Thymus (tissue), 11 donors: ENCODE data around the gene PROCR. TPM values are rescaled to one million over a fixed set of nuclear protein-coding genes. Genes with fewer than 3 reads are reported as not detected.
"Not testable (repeated sequence)": the region's sequence is repeated elsewhere in the genome, so short reads cannot be mapped to it uniquely, and the experiment has no call there.

ENCODE experiments used
- DNase-seq, 9 donors: peaks; one replicate each; pipeline ENCODE4 v3.0.0-alpha.2; 2013; ENCODE audit warnings: low spot score in 9 of 9, low read depth in 6 of 9, missing footprints in 1 of 9
- H3K27ac ChIP-seq, 2 donors: one replicate each; pipeline ENCODE4 v1.5.1; 2013; ENCODE audit warnings: control low read depth in 1 of 2, low read depth in 1 of 2, low read length in 1 of 2, mild to moderate bottlenecking in 1 of 2, moderate library complexity in 1 of 2
- H3K27me3 ChIP-seq, 2 donors: one replicate each; pipeline ENCODE4 v1.5.1; 2013; ENCODE audit warnings: low read length in 1 of 2; ENCODE audit not compliant: control insufficient read depth in 2 of 2, insufficient read depth in 1 of 2
- H3K36me3 ChIP-seq, 2 donors: one replicate each; pipeline ENCODE4 v1.5.1; 2013; ENCODE audit warnings: low read length in 1 of 2, mild to moderate bottlenecking in 1 of 2, moderate library complexity in 1 of 2; ENCODE audit not compliant: control insufficient read depth in 2 of 2, insufficient read depth in 2 of 2
- H3K4me1 ChIP-seq, 2 donors: one replicate each; pipeline ENCODE4 v1.5.1; 2013; ENCODE audit warnings: low read length in 2 of 2; ENCODE audit not compliant: control insufficient read depth in 2 of 2, insufficient read depth in 2 of 2
- H3K4me3 ChIP-seq, 2 donors: one replicate each; pipeline ENCODE4 v1.5.1; 2013; ENCODE audit warnings: low read length in 2 of 2, control low read depth in 1 of 2, mild to moderate bottlenecking in 1 of 2
- H3K9me3 ChIP-seq, 2 donors: one replicate each; pipeline ENCODE4 v1.5.1; 2013; ENCODE audit warnings: low read length in 1 of 2, mild to moderate bottlenecking in 1 of 2; ENCODE audit not compliant: control insufficient read depth in 2 of 2, insufficient read depth in 1 of 2
- WGBS: extraction: QIAGEN DNeasy Blood & Tissue Kit; methylation state at CpG from one replicate; pipeline ENCODE4 v1.1.7; 2013; 5-methylcytosine and 5-hydroxymethylcytosine counted together
- polyA plus RNA-seq: library from polyadenylated mRNA; stranded (reverse); fragments of 200-250 nt; gene quantifications from one replicate; pipeline ENCODE4 v1.2.3, GENCODE V29; 2013
- total RNA-seq: library from RNA; stranded (reverse); fragments of 120-200 nt; gene quantifications from one replicate; pipeline ENCODE4 v1.2.4, GENCODE V29; 2013
- donor health status: healthy.

PROCR gene
- total and polyA plus RNA-seq, 2 donors, result 4.6 to 7.8 TPM

- no peaks in the 10 kb centered on the region for H3K27me3 ChIP-seq
- H3K4me1 ChIP-seq, result no peaks in the 10 kb centered on the region
- H3K27ac ChIP-seq, result no peak overlapping the region
- H3K4me3 ChIP-seq, result no peak overlapping the region
- H3K36me3 ChIP-seq, result no peaks in the 10 kb centered on the region
- no peak for DNase-seq
- peaks cover 0 to 11% of the 10 kb centered on the region in 2 donors for H3K9me3 ChIP-seq
Measured at GRCh38 chr20:35199740-35200139, 27.9 kb downstream of the PROCR start.

DNA sequence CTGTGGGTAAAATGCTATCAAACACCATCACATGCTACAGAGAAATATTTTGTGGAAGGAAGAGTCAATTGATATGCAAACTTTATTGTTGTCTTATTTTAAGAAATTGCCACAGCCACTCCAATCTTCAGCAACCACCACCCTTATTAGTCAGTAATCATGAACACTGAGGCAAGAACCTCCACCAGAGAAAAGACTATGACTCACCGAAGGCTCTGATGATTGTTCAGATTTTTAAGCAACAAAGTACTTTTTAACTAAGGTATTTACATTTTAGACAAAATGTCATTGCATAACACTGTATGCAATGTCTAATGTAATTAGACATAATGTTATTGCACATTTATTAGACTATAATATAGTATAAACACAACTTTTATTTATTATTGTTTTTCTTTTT lies 28.4 kb downstream of the PROCR start:
- H3K27ac ChIP-seq, result no peak overlapping the region
- DNase-seq, result no peak
- no peaks in the 10 kb centered on the region for H3K27me3 ChIP-seq
- peaks cover 0 to 11% of the 10 kb centered on the region in 2 donors for H3K9me3 ChIP-seq
- 97% methylated on average over 1 of the region's 1 CpG for WGBS
- no peaks in the 10 kb centered on the region for H3K4me1 ChIP-seq
- H3K4me3 ChIP-seq, result no peak overlapping the region
- H3K36me3 ChIP-seq, result no peaks in the 10 kb centered on the region

DNA sequence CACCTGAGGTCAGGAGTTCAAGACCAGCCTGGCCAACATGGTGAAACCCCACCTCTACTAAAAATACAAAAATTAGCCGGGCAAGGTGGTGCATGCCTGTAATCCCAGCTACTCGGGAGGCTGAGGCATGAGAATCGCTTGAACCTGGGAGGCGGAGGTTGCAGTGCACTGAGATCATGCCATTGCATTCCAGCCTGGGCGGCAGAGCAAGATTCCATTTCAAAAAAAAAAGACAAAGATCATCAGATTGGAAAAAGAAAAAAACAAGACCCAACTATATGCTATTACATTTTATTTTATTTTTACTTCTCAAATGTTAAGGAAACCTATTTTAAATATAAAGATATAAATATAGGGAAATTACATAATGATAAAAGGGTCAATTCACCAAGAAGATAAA lies 29.6 kb downstream of the PROCR start:
- not testable (repeated sequence) for DNase-seq, H3K4me1 ChIP-seq, H3K36me3 ChIP-seq, H3K27me3 ChIP-seq, H3K9me3 ChIP-seq, H3K27ac ChIP-seq, H3K4me3 ChIP-seq
- WGBS, result 98% methylated on average over 5 of the region's 5 CpGs

DNA sequence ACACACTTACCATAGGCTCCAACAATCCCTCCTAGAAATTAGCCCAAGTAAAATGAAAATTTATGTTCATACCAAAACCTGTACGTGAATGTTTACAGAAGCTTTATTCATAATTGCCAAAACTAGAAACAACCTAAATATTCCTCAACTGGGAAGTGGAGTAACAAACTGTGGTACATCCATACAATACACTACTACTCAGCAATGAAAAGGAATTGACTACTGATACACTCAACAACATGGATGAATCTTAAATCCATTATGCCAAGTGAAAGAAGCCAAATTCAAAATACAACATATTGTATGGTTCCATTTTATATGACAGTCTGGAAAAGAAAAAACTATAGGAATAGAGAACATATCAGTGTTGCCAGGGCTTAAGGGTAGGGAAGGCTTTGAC lies 34.9 kb downstream of the PROCR start:
- DNase-seq, result no peak
- peaks cover 0 to 2% of the 10 kb centered on the region in 2 donors for H3K36me3 ChIP-seq
- no peaks in the 10 kb centered on the region for H3K27me3 ChIP-seq
- H3K4me1 ChIP-seq, result no peaks in the 10 kb centered on the region
- H3K4me3 ChIP-seq, result no peak overlapping the region
- WGBS, result 97% methylated on average over 1 of the region's 1 CpG
- H3K27ac ChIP-seq, result no peak overlapping the region
- H3K9me3 ChIP-seq, result no peaks in the 10 kb centered on the region

- no peaks in the 10 kb centered on the region for H3K9me3 ChIP-seq
- peak; percentile 33 to 81 (median 64) for DNase-seq
- no peaks in the 10 kb centered on the region for H3K27me3 ChIP-seq
- 57% methylated on average over 8 of the region's 8 CpGs for WGBS
- H3K27ac ChIP-seq, result no peak overlapping the region
- H3K4me1 ChIP-seq, result no peaks in the 10 kb centered on the region
- H3K4me3 ChIP-seq, result no peak overlapping the region
- peaks cover 0 to 2% of the 10 kb centered on the region in 2 donors for H3K36me3 ChIP-seq
Measured at GRCh38 chr20:35207950-35208611, 36.2 kb downstream of the PROCR start.

DNA sequence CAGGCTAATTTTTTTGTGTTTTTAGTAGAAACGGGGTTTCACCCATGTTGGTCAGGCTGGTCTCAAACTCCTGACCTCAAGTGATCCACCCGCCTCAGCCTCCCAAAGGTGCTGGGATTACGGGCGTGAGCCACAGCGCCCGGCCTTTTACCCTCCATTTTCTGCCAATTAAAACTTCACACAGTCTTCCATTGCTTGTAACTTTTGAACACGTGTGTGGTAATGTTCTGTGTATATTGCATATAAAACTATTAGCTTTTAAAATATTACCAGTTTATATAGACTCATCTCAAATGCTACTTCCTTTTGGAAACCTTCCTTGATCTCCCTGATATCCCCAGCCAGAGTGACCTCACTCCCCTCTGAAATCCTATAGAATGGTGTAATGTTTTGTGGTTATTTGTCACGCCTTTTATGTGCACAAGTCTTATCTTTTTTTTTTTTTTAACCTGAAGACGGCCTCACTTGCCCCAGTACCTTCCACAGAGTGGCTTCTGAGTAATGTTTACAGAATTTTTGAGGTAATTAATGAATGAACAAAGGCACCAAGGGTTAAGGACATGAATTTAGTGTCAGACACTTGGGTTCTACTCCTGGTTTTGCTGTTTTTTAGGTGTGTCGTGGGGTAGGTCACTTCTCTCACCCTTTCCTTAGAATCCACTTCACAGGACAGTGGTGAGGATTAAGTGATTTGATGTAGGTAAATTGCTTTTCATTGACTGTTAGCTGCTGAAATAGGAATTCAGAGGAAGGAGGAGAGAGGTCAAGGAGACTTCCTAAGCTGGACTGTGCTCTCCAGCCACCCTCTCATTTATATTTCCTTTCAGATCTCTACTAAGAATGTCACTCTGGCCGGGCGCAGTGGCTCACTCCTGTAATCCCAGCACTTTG lies 43.4 kb downstream of the PROCR start:
- Histone ChIP-seq H3K4me1 (no peaks in the 10 kb centered on the region), H3K9me3 (no peaks in the 10 kb centered on the region), H3K27ac (no peak overlapping the region), H3K27me3 (no peaks in the 10 kb centered on the region), H3K36me3 (no peaks in the 10 kb centered on the region), H3K4me3 (no peak overlapping the region)
- WGBS, result 93% methylated on average over 12 of the region's 12 CpGs
- no peak for DNase-seq

DNA sequence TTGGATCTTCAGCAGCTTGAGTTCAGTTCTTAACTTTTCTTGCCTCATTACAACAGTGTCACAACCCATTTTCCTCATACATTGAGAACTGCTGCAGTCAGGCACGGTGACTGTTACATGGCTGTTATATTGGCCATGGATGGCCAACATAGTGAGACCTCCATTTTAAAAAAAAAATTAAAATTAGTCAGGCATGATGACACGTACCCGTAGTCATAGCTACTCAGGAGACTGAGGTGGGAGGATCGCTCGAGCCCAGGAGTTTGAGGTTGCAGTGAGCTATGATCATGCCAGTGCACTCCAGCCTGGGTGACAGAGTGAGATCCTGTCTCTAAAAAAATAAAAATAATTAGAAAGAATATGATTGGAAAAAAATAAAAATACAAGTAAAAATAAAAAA lies 44.7 kb downstream of the PROCR start:
- DNase-seq, result no peak
- WGBS, result 96% methylated on average over 5 of the region's 5 CpGs
- H3K4me3 ChIP-seq, result no peak overlapping the region
- H3K9me3 ChIP-seq, result no peaks in the 10 kb centered on the region
- no peak overlapping the region for H3K27ac ChIP-seq
- H3K4me1 ChIP-seq, result no peaks in the 10 kb centered on the region
- H3K36me3 ChIP-seq, result no peaks in the 10 kb centered on the region
- H3K27me3 ChIP-seq, result no peaks in the 10 kb centered on the region

DNA sequence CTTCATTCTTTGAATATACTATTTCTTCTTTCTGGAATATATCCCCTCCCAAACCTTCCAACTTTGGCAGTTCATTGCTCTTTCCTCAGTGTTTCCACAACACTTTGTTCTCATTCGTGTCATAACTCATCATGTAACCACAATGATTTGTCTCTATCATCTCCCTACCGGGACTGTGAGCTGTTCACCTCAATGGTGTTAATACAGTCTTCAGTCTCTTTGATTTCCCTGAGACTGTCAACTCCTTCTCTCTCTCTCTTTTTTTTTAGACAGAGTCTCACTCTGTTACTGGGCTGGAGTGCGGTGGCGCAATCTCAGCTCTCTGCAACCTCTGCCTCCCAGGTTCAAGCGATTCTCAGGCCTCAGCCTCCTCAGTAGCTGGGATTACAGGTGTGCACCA lies 52.1 kb downstream of the PROCR start:
- H3K36me3 ChIP-seq, result no peaks in the 10 kb centered on the region
- no peak for DNase-seq
- H3K4me3 ChIP-seq, result no peak overlapping the region
- H3K9me3 ChIP-seq, result no peaks in the 10 kb centered on the region
- 94% methylated on average over 5 of the region's 5 CpGs for WGBS
- peaks cover 27 to 49% of the 10 kb centered on the region in 2 donors for H3K27me3 ChIP-seq
- no peak overlapping the region for H3K27ac ChIP-seq
- H3K4me1 ChIP-seq, result peaks cover 0 to 8% of the 10 kb centered on the region in 2 donors

GRCh38 chr20:35224536-35224935 lies 52.7 kb downstream of the PROCR start:
- Histone ChIP-seq H3K36me3 (no peaks in the 10 kb centered on the region), H3K27me3 (peaks cover 29 to 54% of the 10 kb centered on the region in 2 donors), H3K9me3 (no peaks in the 10 kb centered on the region), H3K4me3 (no peak overlapping the region), H3K27ac (no peak overlapping the region), H3K4me1 (peaks cover 0 to 8% of the 10 kb centered on the region in 2 donors)
- 97% methylated on average over 5 of the region's 5 CpGs for WGBS
- DNase-seq, result no peak
